H1 (cell line): Measurements from ENCODE around the gene PIGU. TPM values are rescaled to one million over a fixed set of nuclear protein-coding genes. Genes with fewer than 3 reads are reported as not detected.

Experiments used
- CTCF ChIA-PET: fragments of 300-600 bp; sonication (Branson Sonifier 250); formaldehyde crosslinking; loops from one replicate; lab custom pipeline; 2021; ENCODE audit not compliant: partially characterized antibody; lab: Charles Lee
- POLR2A ChIA-PET: fragments of 300-600 bp; sonication (Branson Sonifier 250); formaldehyde crosslinking; loops from one replicate; lab custom pipeline; 2021; ENCODE audit warnings: inconsistent platforms; ENCODE audit not compliant: partially characterized antibody; lab: Charles Lee
- DNase-seq, 2 experiments: peaks; one replicate each; pipeline versions ENCODE4 v3.0.0 to v3.0.0-alpha.2; 2010 to 2022; ENCODE audit warnings: low spot score in 2 of 2, low read depth in 1 of 2, mixed read lengths in 1 of 2
- FAIRE-seq: peaks from 2 replicates; lab custom pipeline; 2011; peaks lifted over from hg19 to GRCh38; lab: Jason Lieb, UNC
- H2AFZ ChIP-seq: 2 replicates; pipeline ENCODE4 v1.8.1; 2012; ENCODE audit warnings: low read length, inconsistent platforms
- H2AK5ac ChIP-seq: 2 replicates; pipeline ENCODE4 v1.6.1; 2013; ENCODE audit warnings: low read depth, low read length
- H2BK120ac ChIP-seq: replicated peaks from 2 replicates; pipeline ENCODE3; 2013; ENCODE audit warnings: low read depth, low read length, inconsistent platforms
- H2BK12ac ChIP-seq: 2 replicates; pipeline ENCODE4 v1.6.1; 2013; ENCODE audit warnings: low read depth, low read length
- H2BK15ac ChIP-seq: 2 replicates; pipeline ENCODE4 v1.6.1; 2013; ENCODE audit warnings: low read length
- H2BK20ac ChIP-seq: 2 replicates; pipeline ENCODE4 v1.6.1; 2013; ENCODE audit warnings: low read length
- H2BK5ac ChIP-seq: 2 replicates; pipeline ENCODE4 v1.6.1; 2013; ENCODE audit warnings: low read depth, low read length
- H3K14ac ChIP-seq: 2 replicates; pipeline ENCODE4 v1.6.1; 2013; ENCODE audit warnings: inconsistent platforms; ENCODE audit not compliant: insufficient read length
- H3K18ac ChIP-seq: 2 replicates; pipeline ENCODE4 v1.6.1; 2013; ENCODE audit warnings: low read length; ENCODE audit errors: extremely low read depth
- H3K23ac ChIP-seq: 2 replicates; pipeline ENCODE4 v1.6.1; 2013; ENCODE audit warnings: inconsistent platforms; ENCODE audit not compliant: insufficient read length
- H3K23me2 ChIP-seq: 2 replicates; pipeline ENCODE4 v1.6.1; 2013; ENCODE audit warnings: low read depth, low read length
- H3K27ac ChIP-seq: 2 replicates; pipeline ENCODE4 v1.6.1; 2011; ENCODE audit warnings: low read depth, low read length, inconsistent platforms
- H3K27me3 ChIP-seq, 4 experiments: replicated peaks in 1 of 4; 1 replicate in 1 of 4; 2 replicates in 3 of 4; pipeline versions ENCODE4 v1.6.1 to v1.8.1; 2011 to 2013; ENCODE audit warnings: low read length in 3 of 4, mild to moderate bottlenecking in 3 of 4, inconsistent platforms in 2 of 4, mixed read lengths in 2 of 4, moderate library complexity in 1 of 4; ENCODE audit not compliant: control insufficient read depth in 3 of 4, insufficient read depth in 3 of 4; ENCODE audit errors: extremely low read depth in 1 of 4
- H3K36me3 ChIP-seq, 4 experiments: 2 replicates each; pipeline versions ENCODE4 v1.6.1 to v1.8.1; 2011 to 2013; ENCODE audit warnings: mild to moderate bottlenecking in 4 of 4, low read length in 3 of 4, moderate library complexity in 2 of 4, control low read depth in 1 of 4, inconsistent platforms in 1 of 4; ENCODE audit not compliant: insufficient read depth in 4 of 4, control insufficient read depth in 2 of 4
- H3K4ac ChIP-seq: replicated peaks from 2 replicates; pipeline ENCODE3; 2013; ENCODE audit warnings: low read length, low read depth, mixed read lengths, inconsistent platforms; ENCODE audit not compliant: insufficient read length
- H3K4me1 ChIP-seq, 4 experiments: replicated peaks in 1 of 4; 1 replicate in 1 of 4; 2 replicates in 3 of 4; pipeline versions ENCODE4 v1.6.1 to v1.8.1; 2011 to 2013; ENCODE audit warnings: low read length in 3 of 4, inconsistent platforms in 2 of 4, mixed read lengths in 1 of 4; ENCODE audit not compliant: insufficient read depth in 4 of 4, control insufficient read depth in 3 of 4
- H3K4me2 ChIP-seq, 2 experiments: 2 replicates each; pipeline versions ENCODE4 v1.6.1 to v1.8.1; 2011 to 2013; ENCODE audit warnings: low read depth in 2 of 2, low read length in 2 of 2, control low read depth in 1 of 2, inconsistent platforms in 1 of 2, mild to moderate bottlenecking in 1 of 2; ENCODE audit not compliant: insufficient read depth in 1 of 2
- H3K4me3 ChIP-seq, 4 experiments: fragments of 200-600, 300-600 bp in 1 of 4; sonication (generic), shearing (Covaris generic), sonication (Bioruptor Twin) in 1 of 4; 2 replicates each; pipeline versions ENCODE4 v1.5.1 to v1.8.1; 2011 to 2016; ENCODE audit warnings: low read length in 4 of 4, low read depth in 3 of 4, control low read depth in 2 of 4, inconsistent platforms in 2 of 4, mild to moderate bottlenecking in 2 of 4, mixed read lengths in 1 of 4, moderate library complexity in 1 of 4; ENCODE audit not compliant: insufficient read depth in 2 of 4; ENCODE audit errors: extremely low read depth in 1 of 4
- H3K56ac ChIP-seq: replicated peaks from 2 replicates; pipeline ENCODE3; 2013; ENCODE audit warnings: low read depth, mild to moderate bottlenecking, mixed read lengths, low read length, inconsistent platforms; ENCODE audit not compliant: insufficient read length
- H3K79me1 ChIP-seq: 2 replicates; pipeline ENCODE4 v1.6.1; 2013; ENCODE audit warnings: low read depth, low read length, control low read depth
- H3K79me2 ChIP-seq, 2 experiments: 2 replicates each; pipeline versions ENCODE4 v1.6.1 to v1.8.1; 2012 to 2013; ENCODE audit warnings: low read length in 2 of 2, mild to moderate bottlenecking in 2 of 2, inconsistent platforms in 1 of 2; ENCODE audit not compliant: insufficient read depth in 2 of 2, control insufficient read depth in 1 of 2
- H3K9ac ChIP-seq, 4 experiments: replicated peaks in 1 of 4; 1 replicate in 1 of 4; 2 replicates in 3 of 4; pipeline versions ENCODE4 v1.6.1 to v1.8.1; 2011 to 2013; ENCODE audit warnings: low read depth in 3 of 4, low read length in 3 of 4, control low read depth in 2 of 4, mild to moderate bottlenecking in 2 of 4, moderate library complexity in 2 of 4, inconsistent platforms in 1 of 4; ENCODE audit errors: extremely low read depth in 1 of 4
- H3K9me3 ChIP-seq, 2 experiments: 2 replicates each; pipeline versions ENCODE4 v1.6.1 to v1.8.1; 2012 to 2013; ENCODE audit warnings: mild to moderate bottlenecking in 2 of 2, moderate library complexity in 2 of 2, control low read depth in 1 of 2, inconsistent platforms in 1 of 2, low read depth in 1 of 2, low read length in 1 of 2, mixed read lengths in 1 of 2; ENCODE audit not compliant: insufficient read depth in 2 of 2
- H4K20me1 ChIP-seq, 2 experiments: replicated peaks in 1 of 2; 2 replicates each; pipeline versions ENCODE3 to v1.8.1; 2011 to 2013; ENCODE audit warnings: inconsistent platforms in 2 of 2, low read length in 2 of 2, mild to moderate bottlenecking in 1 of 2; ENCODE audit not compliant: insufficient read depth in 2 of 2, control insufficient read depth in 1 of 2
- H4K5ac ChIP-seq: 2 replicates; pipeline ENCODE4 v1.6.1; 2013; ENCODE audit warnings: low read length, low read depth, mixed read lengths, inconsistent platforms; ENCODE audit not compliant: insufficient read length
- H4K8ac ChIP-seq: 2 replicates; pipeline ENCODE4 v1.8.0; 2013; ENCODE audit warnings: mild to moderate bottlenecking, moderate library complexity, low read length, inconsistent platforms; ENCODE audit not compliant: insufficient read depth; ENCODE audit errors: extremely low read depth
- H4K91ac ChIP-seq: replicated peaks from 2 replicates; pipeline ENCODE3; 2013; ENCODE audit warnings: low read length, mixed read lengths, inconsistent platforms; ENCODE audit not compliant: insufficient read length
- ASH2L ChIP-seq: fragments of 200-600, 300-600 bp; sonication (generic); IDR thresholded peaks from one replicate; pipeline ENCODE4 v1.7.1; 2017; ENCODE audit warnings: low read length
- BACH1 ChIP-seq: IDR thresholded peaks from 2 replicates; pipeline ENCODE4 v1.6.1; 2012; ENCODE audit warnings: low read length, improper control_type of control experiment
- HDAC6 ChIP-seq: IDR thresholded peaks from one replicate; pipeline ENCODE4 v1.7.1; 2012; ENCODE audit warnings: low read depth, mild to moderate bottlenecking, inconsistent platforms, low read length, moderate library complexity
- JUN ChIP-seq: IDR thresholded peaks from 2 replicates; pipeline ENCODE4 v1.6.1; 2011; ENCODE audit warnings: low read depth, mild to moderate bottlenecking, improper control_type of control experiment, low read length
- KDM1A ChIP-seq: fragments of 200-600, 300-600 bp; sonication (generic); IDR thresholded peaks from 2 replicates; pipeline ENCODE4 v1.7.1; 2016; ENCODE audit warnings: mild to moderate bottlenecking, low read length, borderline replicate concordance
- POLR2A ChIP-seq, 2 experiments: IDR thresholded peaks; 1 replicate in 1 of 2; 2 replicates in 1 of 2; pipeline ENCODE4 v1.6.1; 2011; ENCODE audit warnings: low read depth in 2 of 2, low read length in 2 of 2, mild to moderate bottlenecking in 2 of 2; ENCODE audit errors: control extremely low read depth in 1 of 2
- SAP30 ChIP-seq: fragments of 300-600 bp; sonication (generic); IDR thresholded peaks from 2 replicates; pipeline ENCODE4 v1.7.1; 2012; ENCODE audit warnings: low read length, moderate library complexity, mild to moderate bottlenecking, inconsistent platforms; ENCODE audit not compliant: insufficient read depth, insufficient replicate concordance
- SP2 ChIP-seq: IDR thresholded peaks from 2 replicates; pipeline ENCODE4 v1.6.1; 2012; ENCODE audit warnings: mild to moderate bottlenecking, low read length, inconsistent platforms
- TBP ChIP-seq: IDR thresholded peaks from 2 replicates; pipeline ENCODE4 v1.6.1; 2011; ENCODE audit warnings: low read depth, low read length, improper control_type of control experiment
- TCF12 ChIP-seq: IDR thresholded peaks from 2 replicates; pipeline ENCODE4 v1.6.1; 2011; ENCODE audit warnings: low read depth, mild to moderate bottlenecking, low read length
- WGBS, 2 experiments: shearing (Covaris generic) in 1 of 2; methylation state at CpG; one replicate each; pipeline versions ENCODE4 v1.1.6 to v1.1.7; 2013 to 2015; ENCODE audit warnings: low lambda C conversion rate in 2 of 2, mixed read lengths in 2 of 2, inconsistent platforms in 1 of 2, low coverage in 1 of 2, missing lambda C conversion rate in 1 of 2; ENCODE audit not compliant: insufficient replicate concordance in 2 of 2, insufficient coverage in 1 of 2, insufficient read length in 1 of 2; ENCODE audit errors: extremely low coverage in 1 of 2, missing lambda C conversion rate in 1 of 2; 5-methylcytosine and 5-hydroxymethylcytosine counted together
- polyA plus RNA-seq, 7 experiments: library from polyadenylated mRNA; depleted of rRNA in 3 of 7; stranded (reverse) in 5 of 7; unstranded in 2 of 7; fragments of >200 nt in 5 of 7; fragments of 200-250 nt in 2 of 7; gene quantifications; 1 replicate in 5 of 7; 2 replicates in 1 of 7; 4 replicates in 1 of 7; pipeline versions ENCODE4 v1.2.1 to v1.2.3, GENCODE V29; 2011 to 2013; ENCODE audit warnings: missing spikeins in 2 of 7, mixed read lengths in 2 of 7
- total RNA-seq: library from RNA; stranded (reverse); fragmentation: NEBNext Ultra II Directional; extraction: Animal tissue kit (Norgen Biotek cat#: 25700); gene quantifications from 2 replicates; pipeline ENCODE4 v1.2.1, GENCODE V29; 2021
- TF ChIP-seq, protein P1 (sequence below): IDR thresholded peaks from 2 replicates; pipeline ENCODE4 v1.6.1; 2012; ENCODE audit warnings: inconsistent platforms
- TF ChIP-seq, protein P2 (sequence below): IDR thresholded peaks from 2 replicates; pipeline ENCODE4 v1.6.1; 2011; ENCODE audit warnings: low read depth, mild to moderate bottlenecking, low read length; ENCODE audit not compliant: insufficient read depth
- TF ChIP-seq, protein P3 (sequence below): IDR thresholded peaks from 2 replicates; pipeline ENCODE4 v1.6.1; 2012; ENCODE audit warnings: low read length, inconsistent platforms

PIGU gene
- total and polyA plus RNA-seq, 2 of the 8 experiments (the other 6 are each of a cell fraction or from before 2014, with no cell fraction given): 28.3 to 117 TPM

- H3K9me3 ChIP-seq: no peaks in the 10 kb centered on the region
- no peak overlapping the region for H3K4me3 ChIP-seq
- H3K9ac ChIP-seq: no peak overlapping the region
- H3K23ac ChIP-seq: no peak overlapping the region
- 88% methylated on average over 4 of the region's 4 CpGs; no CpG with 5 or more reads in 1 of the 2 experiments for WGBS, 2 experiments
- H2AFZ ChIP-seq: no peak overlapping the region
- H2BK5ac ChIP-seq: no peak overlapping the region
- H3K4me1 ChIP-seq: no peaks in the 10 kb centered on the region
- no peaks in the 10 kb centered on the region for H3K27me3 ChIP-seq
- no peaks in the 10 kb centered on the region for H3K79me1 ChIP-seq
- POLR2A ChIA-PET: no interaction called here
- H2AK5ac ChIP-seq: no peak overlapping the region
- FAIRE-seq: no peak
- H3K4me2 ChIP-seq: no peak overlapping the region
- no peaks in the 10 kb centered on the region for H3K36me3 ChIP-seq
- no peak overlapping the region for H2BK15ac ChIP-seq
- no peak overlapping the region for H4K8ac ChIP-seq
- H3K56ac ChIP-seq: no peak overlapping the region
- no peaks in the 10 kb centered on the region for H4K20me1 ChIP-seq
- H2BK120ac ChIP-seq: no peak overlapping the region
- no peak overlapping the region for H2BK20ac ChIP-seq
- H2BK12ac ChIP-seq: no peak overlapping the region
- H3K14ac ChIP-seq: no peak overlapping the region
- no peak overlapping the region for H3K4ac ChIP-seq
- no peaks in the 10 kb centered on the region for H3K79me2 ChIP-seq
- no peak for DNase-seq
- no peak overlapping the region for H4K91ac ChIP-seq
- H3K27ac ChIP-seq: no peak overlapping the region
- no peaks in the 10 kb centered on the region for H3K23me2 ChIP-seq
- no peak overlapping the region for H3K18ac ChIP-seq
- H4K5ac ChIP-seq: no peak overlapping the region
- CTCF ChIA-PET: interaction anchor here (1.6 kb wide), 1 partner anchor 15 kb away, joined by 4 read pairs; no protein-coding TSS in a partner anchor
- TF ChIP-seq TBP (no peak), HDAC6 (no peak), SAP30 (no peak), BACH1 (no peak), KDM1A (no peak), ASH2L (no peak), POLR2A (IDR thresholded peaks at IDR 0.05; ENCODE audit: control extremely low read depth in 1 of 2, low read depth in 2 of 2, low read length in 2 of 2) (no peak), JUN (no peak), TCF12 (no peak), SP2 (no peak)
- TF ChIP-seq, protein P1, sequence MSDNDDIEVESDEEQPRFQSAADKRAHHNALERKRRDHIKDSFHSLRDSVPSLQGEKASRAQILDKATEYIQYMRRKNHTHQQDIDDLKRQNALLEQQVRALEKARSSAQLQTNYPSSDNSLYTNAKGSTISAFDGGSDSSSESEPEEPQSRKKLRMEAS: no peak
- TF ChIP-seq, protein P2, sequence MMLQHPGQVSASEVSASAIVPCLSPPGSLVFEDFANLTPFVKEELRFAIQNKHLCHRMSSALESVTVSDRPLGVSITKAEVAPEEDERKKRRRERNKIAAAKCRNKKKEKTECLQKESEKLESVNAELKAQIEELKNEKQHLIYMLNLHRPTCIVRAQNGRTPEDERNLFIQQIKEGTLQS: no peak
- TF ChIP-seq, protein P3, sequence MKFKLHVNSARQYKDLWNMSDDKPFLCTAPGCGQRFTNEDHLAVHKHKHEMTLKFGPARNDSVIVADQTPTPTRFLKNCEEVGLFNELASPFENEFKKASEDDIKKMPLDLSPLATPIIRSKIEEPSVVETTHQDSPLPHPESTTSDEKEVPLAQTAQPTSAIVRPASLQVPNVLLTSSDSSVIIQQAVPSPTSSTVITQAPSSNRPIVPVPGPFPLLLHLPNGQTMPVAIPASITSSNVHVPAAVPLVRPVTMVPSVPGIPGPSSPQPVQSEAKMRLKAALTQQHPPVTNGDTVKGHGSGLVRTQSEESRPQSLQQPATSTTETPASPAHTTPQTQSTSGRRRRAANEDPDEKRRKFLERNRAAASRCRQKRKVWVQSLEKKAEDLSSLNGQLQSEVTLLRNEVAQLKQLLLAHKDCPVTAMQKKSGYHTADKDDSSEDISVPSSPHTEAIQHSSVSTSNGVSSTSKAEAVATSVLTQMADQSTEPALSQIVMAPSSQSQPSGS: no peak
Observed at GRCh38 chr20:34693414-34693813, 16.5 kb upstream of the PIGU start.
